HT-29 (cell line): ENCODE results near the gene NME3. TPM values are rescaled to one million over a fixed set of nuclear protein-coding genes. Genes with fewer than 3 reads are reported as not detected.
"Not testable (repeated sequence)": the region's sequence is repeated elsewhere in the genome, so short reads cannot be mapped to it uniquely, and the experiment has no call there.

Experiments used
- DNase-seq: peaks from one replicate; pipeline ENCODE4 v3.0.0-alpha.2; 2015; ENCODE audit warnings: low spot score
- total RNA-seq: library from RNA; depleted of rRNA; stranded (reverse); fragments of >200 nt; shearing (Covaris generic); gene quantifications from 2 replicates; pipeline ENCODE4 v1.2.3, GENCODE V29; 2014

The NME3 gene
- total RNA-seq, 1 experiment from 2014 or later: 224 TPM

DNA sequence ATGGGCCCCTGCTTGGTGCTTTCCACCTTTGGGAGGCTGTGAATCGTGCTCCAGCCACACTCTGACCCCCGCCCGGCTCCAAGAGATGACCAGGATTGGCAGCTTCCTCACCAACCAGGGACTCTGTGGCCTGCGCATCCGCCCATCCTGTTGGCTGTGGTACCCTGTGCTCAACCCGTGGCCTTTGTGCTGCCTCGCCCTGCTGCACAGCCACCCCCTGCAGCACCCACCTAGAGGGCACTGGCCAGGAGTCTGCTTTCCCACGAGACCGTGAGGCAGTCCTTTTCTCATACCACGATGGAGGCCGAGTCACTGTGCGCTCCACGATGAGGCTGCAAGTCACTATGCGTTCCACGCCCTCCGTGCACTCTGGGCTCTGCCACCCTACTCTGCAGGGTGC is 19.4 kb downstream of the NME3 start:
- DNase-seq: no peak

DNA sequence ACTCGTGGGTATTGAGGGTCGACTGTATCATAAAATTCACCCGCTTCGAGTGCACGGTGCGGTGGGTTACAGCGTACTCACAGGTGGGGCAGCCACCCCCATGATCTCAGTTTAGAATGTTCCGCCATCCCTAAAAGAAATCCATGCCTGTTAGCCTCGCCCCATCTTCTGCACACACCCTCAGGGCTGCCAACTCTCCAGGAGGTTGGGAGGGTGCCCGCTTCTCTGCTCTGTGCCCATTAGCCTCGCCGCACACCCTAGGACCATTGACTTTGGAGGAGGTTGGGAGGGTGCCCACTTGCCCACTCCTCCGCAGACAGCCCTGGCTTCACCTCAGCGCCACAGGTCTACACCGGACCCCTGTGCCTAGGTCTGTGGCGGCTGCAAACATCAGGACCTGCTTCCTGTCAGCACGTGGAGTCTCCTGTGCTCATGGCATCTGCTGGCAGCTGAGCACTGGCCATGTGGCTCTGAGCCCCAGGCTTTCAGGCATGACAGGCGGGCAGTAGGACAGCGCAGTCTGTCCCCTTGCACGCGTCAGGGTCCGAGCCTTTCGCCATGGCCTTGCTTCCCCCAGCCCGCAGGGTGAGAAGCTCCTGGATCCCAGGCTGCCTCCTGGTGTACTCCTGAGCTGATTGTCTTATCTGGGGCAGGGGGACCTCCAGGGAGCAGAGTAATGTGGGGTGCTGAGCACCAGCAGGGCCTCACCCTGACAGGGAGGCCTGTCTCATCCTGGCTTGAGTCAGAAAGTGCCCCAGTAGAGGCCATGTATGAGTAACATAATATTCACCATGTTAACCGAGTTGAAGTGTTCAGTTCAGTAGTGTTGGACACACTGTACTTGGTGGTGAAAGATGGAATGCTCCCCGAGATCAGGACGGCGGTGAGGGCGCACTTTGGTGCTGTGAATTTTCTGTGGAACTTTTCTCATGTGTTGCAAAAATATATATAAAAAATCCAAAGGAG is 21.9 kb downstream of the NME3 start:
- DNase-seq: no peak

DNA sequence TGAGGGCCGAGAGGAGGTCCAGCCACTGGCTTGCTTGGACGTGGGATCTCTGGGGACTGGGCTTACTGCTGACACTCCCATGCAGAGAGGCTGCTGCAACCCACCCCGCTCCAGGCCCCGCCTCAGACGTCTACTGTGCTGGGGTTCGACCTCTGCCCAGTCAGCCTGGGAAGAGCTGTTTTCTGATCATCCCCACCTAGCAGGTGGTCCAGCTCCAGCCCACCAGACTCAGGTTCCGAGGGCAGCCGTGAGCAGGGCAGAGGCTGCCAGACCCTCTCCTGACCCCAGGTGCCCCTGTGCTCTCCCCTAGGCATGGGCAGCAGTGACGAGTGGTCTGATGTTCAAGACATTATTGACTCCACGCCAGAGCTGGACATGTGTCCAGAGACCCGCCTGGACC is 23.4 kb downstream of the NME3 start:
- no peak for DNase-seq

DNA sequence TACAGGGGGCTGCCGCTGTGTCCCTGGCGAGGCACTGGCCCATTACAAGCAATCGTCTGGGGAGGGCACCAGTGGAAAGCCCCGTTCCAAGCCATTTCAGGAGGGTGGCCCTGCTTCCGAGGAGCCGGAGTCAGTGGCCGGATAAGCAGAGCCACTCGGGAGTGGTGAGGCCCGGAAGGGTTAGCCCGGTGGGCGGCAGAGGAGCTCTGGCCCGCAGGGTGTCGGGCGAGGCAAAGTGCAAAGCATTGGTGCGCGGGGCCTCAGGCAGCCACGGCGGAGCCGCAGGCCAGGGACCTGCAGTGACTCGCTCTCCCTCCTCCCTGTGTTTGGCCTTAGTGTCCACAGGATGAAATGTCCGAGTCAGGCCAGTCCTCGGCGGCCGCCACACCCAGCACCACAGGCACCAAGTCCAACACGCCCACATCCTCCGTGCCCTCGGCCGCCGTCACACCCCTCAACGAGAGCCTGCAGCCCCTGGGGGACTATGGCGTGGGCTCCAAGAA is 24.6 kb downstream of the NME3 start:
- DNase-seq: no peak

DNA sequence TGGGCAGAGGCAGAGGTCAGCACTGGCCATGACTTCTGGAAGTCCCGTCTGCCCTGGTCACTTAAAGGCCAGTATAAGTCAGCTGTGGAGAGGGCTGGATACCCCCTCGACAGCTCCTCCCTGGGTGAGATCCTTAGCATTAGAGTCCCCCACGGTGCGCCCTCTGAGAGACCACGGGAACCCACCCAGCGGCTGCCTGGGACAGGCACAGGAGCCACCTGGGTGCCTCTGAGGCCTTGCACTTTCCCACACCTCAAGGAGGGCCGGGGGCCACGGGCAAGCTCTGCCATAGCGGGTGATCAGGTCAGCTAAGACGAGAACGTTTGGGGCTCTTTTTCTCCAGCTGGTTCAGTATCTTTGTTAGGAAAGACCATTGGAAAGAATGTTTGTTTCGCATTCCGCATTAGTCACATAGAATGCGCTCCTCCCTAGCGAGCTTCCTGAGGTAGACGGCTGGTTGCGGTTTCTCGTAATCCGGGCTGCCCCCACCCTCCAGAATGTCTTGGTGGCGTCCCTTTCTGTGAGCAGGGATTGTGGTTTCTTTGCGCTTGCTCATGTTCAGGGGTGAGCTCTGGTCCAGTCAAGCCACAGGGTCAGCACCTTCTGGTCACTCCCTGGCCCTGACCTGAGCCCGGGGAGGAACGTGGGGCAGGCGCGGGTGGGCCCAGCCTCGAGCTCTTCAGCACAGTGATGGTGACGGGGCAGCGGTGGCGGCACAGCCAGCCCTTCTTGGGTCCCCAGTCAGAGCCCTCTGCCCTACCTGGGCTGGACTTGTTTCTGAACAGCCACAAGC is 25.2 kb downstream of the NME3 start:
- DNase-seq: peak; percentile 65

GRCh38 chr16:1745181-1745899 is 26.0 kb downstream of the NME3 start:
- DNase-seq: no peak

DNA sequence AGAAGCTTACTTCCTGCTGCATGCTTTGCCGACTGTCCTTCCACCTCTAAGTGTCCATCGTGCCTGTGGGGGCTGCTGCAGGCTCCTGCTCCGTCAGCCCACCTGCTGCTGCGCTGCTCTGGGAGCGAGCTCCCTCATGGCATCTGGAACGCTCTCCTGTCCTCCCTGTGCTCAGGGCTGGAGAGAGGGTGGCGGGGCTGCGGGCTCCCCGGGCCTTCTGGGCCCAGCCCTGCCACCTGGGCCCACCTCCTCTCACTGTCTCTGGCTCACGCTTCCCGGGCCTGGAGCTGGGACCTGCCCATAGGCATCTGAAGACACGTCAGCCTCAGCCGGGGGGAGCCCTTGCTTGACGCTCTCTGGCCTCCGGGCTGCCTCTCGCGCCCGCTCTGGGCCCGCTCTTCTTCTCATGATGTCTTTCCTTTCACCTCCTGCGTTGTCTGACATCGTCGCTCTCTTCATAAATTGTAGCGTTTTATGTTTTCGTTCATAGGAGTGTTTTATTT is 27.0 kb downstream of the NME3 start:
- DNase-seq: no peak

- no peak for DNase-seq
These were observed 27.7 kb downstream of the NME3 start for GRCh38 chr16:1743376-1744337.

GRCh38 chr16:1741553-1742165 is 29.7 kb downstream of the NME3 start:
- DNase-seq: no peak

GRCh38 chr16:1740781-1741490 is 30.4 kb downstream of the NME3 start:
- DNase-seq: no peak

DNA sequence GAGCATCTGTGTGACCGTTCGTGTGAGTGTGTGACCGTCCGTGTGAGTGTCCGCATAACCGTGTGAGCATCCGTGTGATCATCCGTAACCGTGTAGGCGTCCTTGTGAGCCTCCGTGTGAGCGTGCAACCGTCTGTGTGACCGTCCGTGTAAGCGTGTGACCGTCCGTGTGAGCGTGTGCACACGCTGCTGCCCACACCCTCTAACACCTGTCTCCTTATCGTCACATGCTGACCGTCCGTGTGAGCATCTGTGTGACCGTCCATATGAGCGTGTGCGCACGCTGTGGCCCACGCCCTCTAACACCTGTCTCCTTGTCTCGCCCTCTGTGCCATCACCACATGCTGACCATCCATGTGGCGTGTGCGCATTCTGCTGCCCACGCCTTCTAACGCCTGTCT is 31.1 kb downstream of the NME3 start:
- DNase-seq: no peak

DNA sequence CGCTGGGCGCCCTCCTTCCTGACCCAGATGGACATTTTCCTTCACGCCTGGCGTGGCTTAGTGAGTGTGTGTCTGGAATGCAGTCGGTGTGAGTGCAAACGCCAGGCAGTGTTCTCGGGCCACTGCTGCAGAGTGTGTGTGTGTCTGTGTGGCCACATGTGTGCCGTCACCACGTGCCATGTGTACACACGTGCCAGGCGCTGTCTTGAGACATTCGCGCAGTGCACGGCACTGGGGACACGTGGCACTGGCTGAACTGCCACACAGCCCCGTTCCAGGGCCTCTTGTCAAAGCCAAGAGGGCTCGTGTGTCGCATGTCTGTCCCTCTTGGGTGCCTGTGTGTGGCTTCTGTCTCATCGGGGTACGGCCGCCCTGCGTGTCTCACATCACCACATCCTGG is 36.5 kb downstream of the NME3 start:
- no peak for DNase-seq

GRCh38 chr16:1734123-1734522 is 37.2 kb downstream of the NME3 start:
- DNase-seq: no peak

GRCh38 chr16:1732551-1732987 is 38.8 kb downstream of the NME3 start:
- DNase-seq: not testable (repeated sequence)

DNA sequence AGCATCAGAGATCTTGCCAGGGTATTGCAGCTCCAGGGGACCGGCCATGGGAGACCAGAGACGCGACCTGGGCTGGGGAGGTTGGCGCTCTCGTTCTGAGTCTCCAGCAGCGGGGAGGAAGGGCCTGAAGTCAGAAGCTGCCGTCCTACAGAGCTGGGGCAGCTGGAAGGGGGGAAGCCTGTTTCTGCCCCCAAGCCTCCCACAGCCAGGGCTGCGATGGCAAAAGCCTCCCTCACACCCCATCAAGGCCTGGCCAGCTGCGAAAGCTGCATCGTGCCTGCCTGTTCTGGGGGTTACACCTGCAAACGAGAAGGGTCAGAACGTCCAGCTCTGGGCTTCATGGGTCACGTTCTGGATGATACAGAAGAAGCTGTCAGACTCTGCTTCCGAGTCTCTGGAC is 39.3 kb downstream of the NME3 start:
- no peak for DNase-seq

- no peak for DNase-seq
These were observed 39.7 kb downstream of the NME3 start for GRCh38 chr16:1731603-1732002.

DNA sequence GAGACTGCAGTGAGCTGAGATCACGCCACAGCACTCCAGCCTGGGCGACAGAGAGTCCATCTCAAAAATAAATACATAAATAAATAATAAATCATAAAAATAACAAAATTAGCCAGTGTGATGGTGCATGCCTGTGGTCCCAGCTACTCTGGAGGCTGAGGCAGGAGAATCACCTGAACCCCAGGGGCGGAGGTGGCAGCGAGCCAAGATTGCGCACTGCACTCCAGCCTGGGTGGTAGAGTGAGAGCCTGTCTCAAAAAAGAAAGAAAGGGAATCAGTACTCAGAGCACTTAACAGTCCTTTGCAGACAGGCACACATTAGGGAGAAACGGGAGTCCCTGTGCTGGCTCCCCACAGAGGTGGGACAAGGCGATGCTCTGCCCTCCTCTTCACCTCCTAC is 40.3 kb downstream of the NME3 start:
- no peak for DNase-seq

DNA sequence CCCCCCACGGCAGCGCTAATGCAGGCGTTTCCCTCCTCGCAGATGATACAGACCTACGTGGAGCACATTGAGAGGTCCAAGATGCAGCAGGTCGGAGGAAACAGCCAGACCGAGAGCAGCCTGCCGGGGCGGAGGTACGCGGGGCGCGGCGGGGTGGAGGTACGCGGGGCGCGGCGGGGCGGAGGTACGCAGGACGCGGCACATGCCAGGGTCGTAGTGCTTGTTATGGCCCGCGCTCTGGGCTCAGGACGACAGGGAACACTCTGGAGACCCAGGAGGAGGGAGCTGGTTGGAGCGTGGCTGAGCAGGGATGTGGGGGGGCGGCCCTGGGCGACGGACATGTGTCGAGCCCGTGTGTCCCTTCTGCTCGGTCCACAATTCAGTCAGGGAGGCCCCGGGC is 41.9 kb downstream of the NME3 start:
- DNase-seq: no peak

GRCh38 chr16:1729026-1729425 is 42.3 kb downstream of the NME3 start:
- no peak for DNase-seq
